HEK293 (cell line): ENCODE results near the gene LASP1NB.

Source experiments
- CTCF ChIA-PET: fragments of 350-600 bp; formaldehyde crosslinking; extraction: SDS; loops from one replicate; lab custom pipeline; 2021; ENCODE audit warnings: antibody characterized with exemption; lab: Yijun Ruan, JAX
- POLR2A ChIA-PET: fragments of 300-600 bp; formaldehyde crosslinking; extraction: SDS; loops from one replicate; lab custom pipeline; 2020; ENCODE audit warnings: antibody characterized with exemption, inconsistent platforms; lab: Yijun Ruan, JAX
- H3K27ac ChIP-seq: fragments of 200-500 bp; sonication (Bioruptor generic); 2 replicates; pipeline ENCODE4 v1.5.1; 2014; ENCODE audit warnings: low read depth, low read length, control low read depth, inconsistent platforms; ENCODE audit errors: extremely low read depth
- H3K36me3 ChIP-seq, 2 experiments: fragments of 200-500 bp in 1 of 2; sonication (Bioruptor generic) in 1 of 2; 1 replicate in 1 of 2; 2 replicates in 1 of 2; pipeline ENCODE4 v1.5.1; 2014 to 2017; ENCODE audit warnings: inconsistent platforms in 2 of 2, low read length in 2 of 2; ENCODE audit not compliant: control insufficient read depth in 2 of 2, insufficient read depth in 1 of 2
- H3K4me1 ChIP-seq: fragments of 200-500 bp; sonication (Bioruptor generic); 2 replicates; pipeline ENCODE4 v1.5.1; 2014; ENCODE audit warnings: mild to moderate bottlenecking, low read length, inconsistent platforms; ENCODE audit not compliant: control insufficient read depth, insufficient read depth
- H3K4me3 ChIP-seq: 2 replicates; pipeline ENCODE4 v1.5.1; 2011; ENCODE audit warnings: low read depth, mild to moderate bottlenecking, control low read depth, low read length, moderate library complexity
- H3K9me3 ChIP-seq: fragments of 200-500 bp; sonication (Bioruptor generic); 2 replicates; pipeline ENCODE4 v1.5.1; 2014; ENCODE audit warnings: low read depth, low read length, inconsistent platforms; ENCODE audit not compliant: control insufficient read depth, insufficient read depth
- BCL6B ChIP-seq: fragments of 450-650 bp; formaldehyde crosslinking; IDR thresholded peaks from 2 replicates; pipeline ENCODE4 v1.5.1; 2017; ENCODE audit warnings: missing biosample characterization, missing genetic modification characterization
- GFI1B ChIP-seq: fragments of 450-650 bp; formaldehyde crosslinking; IDR thresholded peaks from 2 replicates; pipeline ENCODE4 v1.5.1; 2016; ENCODE audit warnings: missing biosample characterization, missing genetic modification characterization
- PRDM6 ChIP-seq: fragments of 450-650 bp; formaldehyde crosslinking; IDR thresholded peaks from 2 replicates; pipeline ENCODE4 v1.5.1; 2017; ENCODE audit warnings: missing biosample characterization, missing genetic modification characterization
- REPIN1 ChIP-seq: fragments of 450-650 bp; formaldehyde crosslinking; IDR thresholded peaks from 2 replicates; pipeline ENCODE4 v1.5.1; 2017; ENCODE audit warnings: missing biosample characterization, missing genetic modification characterization, low read depth
- WT1 ChIP-seq: fragments of 450-650 bp; formaldehyde crosslinking; IDR thresholded peaks from 2 replicates; pipeline ENCODE4 v1.5.1; 2016; ENCODE audit warnings: missing biosample characterization, missing genetic modification characterization
- ZFP41 ChIP-seq: fragments of 450-650 bp; formaldehyde crosslinking; IDR thresholded peaks from 2 replicates; pipeline ENCODE4 v1.5.1; 2016; ENCODE audit warnings: missing biosample characterization, missing genetic modification characterization, borderline replicate concordance
- ZNF133 ChIP-seq: fragments of 450-650 bp; formaldehyde crosslinking; IDR thresholded peaks from 2 replicates; pipeline ENCODE4 v1.5.1; 2016; ENCODE audit warnings: missing biosample characterization, missing genetic modification characterization
- ZNF16 ChIP-seq: fragments of 450-650 bp; formaldehyde crosslinking; IDR thresholded peaks from 2 replicates; pipeline ENCODE4 v1.5.1; 2016; ENCODE audit warnings: low read depth, missing biosample characterization, missing genetic modification characterization
- ZNF341 ChIP-seq: fragments of 450-650 bp; formaldehyde crosslinking; IDR thresholded peaks from 2 replicates; pipeline ENCODE4; 2016; ENCODE audit warnings: low read depth, missing biosample characterization, missing genetic modification characterization
- ZNF354C ChIP-seq: fragments of 450-650 bp; formaldehyde crosslinking; IDR thresholded peaks from 2 replicates; pipeline ENCODE4 v1.5.1; 2016; ENCODE audit warnings: missing biosample characterization, missing genetic modification characterization, low read depth, borderline replicate concordance
- ZNF404 ChIP-seq: fragments of 450-650 bp; formaldehyde crosslinking; IDR thresholded peaks from 2 replicates; pipeline ENCODE4 v1.5.1; 2017; ENCODE audit warnings: missing biosample characterization, missing genetic modification characterization
- ZNF449 ChIP-seq: fragments of 450-650 bp; formaldehyde crosslinking; IDR thresholded peaks from 2 replicates; pipeline ENCODE4 v1.5.1; 2017; ENCODE audit warnings: missing biosample characterization, mild to moderate bottlenecking, missing genetic modification characterization, moderate library complexity
- ZNF529 ChIP-seq: fragments of 450-650 bp; formaldehyde crosslinking; IDR thresholded peaks from 2 replicates; pipeline ENCODE4 v1.5.1; 2017; ENCODE audit warnings: missing genetic modification characterization, missing biosample characterization; ENCODE audit not compliant: insufficient replicate concordance
- ZNF530 ChIP-seq: fragments of 450-650 bp; formaldehyde crosslinking; IDR thresholded peaks from 2 replicates; pipeline ENCODE4 v1.5.1; 2016; ENCODE audit warnings: low read depth, missing biosample characterization, missing genetic modification characterization
- ZNF548 ChIP-seq: fragments of 450-650 bp; formaldehyde crosslinking; IDR thresholded peaks from 2 replicates; pipeline ENCODE4 v1.5.1; 2016; ENCODE audit warnings: missing biosample characterization, missing genetic modification characterization
- ZNF639 ChIP-seq: fragments of 450-650 bp; formaldehyde crosslinking; IDR thresholded peaks from 2 replicates; pipeline ENCODE4 v1.5.1; 2016; ENCODE audit warnings: missing biosample characterization, missing genetic modification characterization
- ZNF654 ChIP-seq: fragments of 450-650 bp; formaldehyde crosslinking; IDR thresholded peaks from 2 replicates; pipeline ENCODE4 v1.5.1; 2016; ENCODE audit warnings: low read depth, missing biosample characterization, missing genetic modification characterization
- ZNF658 ChIP-seq: fragments of 450-650 bp; formaldehyde crosslinking; IDR thresholded peaks from 2 replicates; pipeline ENCODE4; 2016; ENCODE audit warnings: missing biosample characterization, missing genetic modification characterization
- ZSCAN18 ChIP-seq: fragments of 450-650 bp; formaldehyde crosslinking; IDR thresholded peaks from 2 replicates; pipeline ENCODE4 v1.5.1; 2016; ENCODE audit warnings: missing biosample characterization, missing genetic modification characterization
- TF ChIP-seq, protein P1 (sequence below): fragments of 450-650 bp; formaldehyde crosslinking; IDR thresholded peaks from 2 replicates; pipeline ENCODE4; 2016; ENCODE audit warnings: missing biosample characterization, missing genetic modification characterization
- TF ChIP-seq, protein P2 (sequence below): fragments of 450-650 bp; formaldehyde crosslinking; IDR thresholded peaks from 2 replicates; pipeline ENCODE4 v1.5.1; 2016; ENCODE audit warnings: missing biosample characterization, missing genetic modification characterization
- TF ChIP-seq, protein P3 (sequence below): fragments of 450-650 bp; IDR thresholded peaks from 2 replicates; pipeline ENCODE4 v1.5.1; 2018; ENCODE audit warnings: missing biosample characterization, missing genetic modification characterization

Gene LASP1NB

DNA sequence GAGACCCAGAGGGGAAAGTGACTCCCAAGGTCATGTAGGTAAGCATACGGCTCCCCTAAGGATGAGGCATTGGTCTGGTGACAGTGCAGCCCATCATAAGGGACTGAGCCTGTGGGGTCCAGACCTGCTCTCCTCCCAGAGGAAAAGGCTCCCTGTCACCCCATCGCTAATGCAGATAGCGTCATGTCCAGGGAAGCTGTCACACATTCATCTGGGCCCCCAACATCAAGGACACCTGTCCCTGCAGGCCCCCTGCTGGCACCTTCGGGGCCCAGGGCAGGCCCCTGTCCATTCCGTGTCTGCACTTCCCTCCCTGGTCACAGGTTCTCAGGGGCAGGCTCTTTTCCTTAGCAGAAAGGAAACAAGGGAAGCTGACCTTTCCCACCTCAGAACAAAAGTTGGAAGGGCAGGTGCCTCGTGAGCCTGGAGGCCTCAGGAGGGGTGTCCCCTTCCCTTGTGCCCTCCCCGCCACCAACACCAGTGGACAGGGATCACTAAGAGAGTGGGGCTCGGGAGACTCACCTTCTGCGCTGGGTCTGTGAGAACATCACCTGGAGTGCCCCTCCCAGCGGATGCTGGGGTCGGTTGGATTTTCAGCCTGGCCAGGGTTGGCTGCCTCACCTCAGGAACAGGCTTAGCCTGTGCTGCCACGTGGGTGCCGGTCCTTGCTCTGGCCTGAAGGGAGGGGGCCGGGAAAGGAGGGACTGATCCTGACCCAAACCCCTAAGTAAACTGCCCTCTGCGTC is 17.3 kb upstream of the LASP1NB start:
- Histone ChIP-seq H3K36me3 (peaks cover 0 to 20% of the 10 kb centered on the region in 2 experiments; a peak in 2 of 3 replicates), H3K9me3 (no peaks in the 10 kb centered on the region), H3K4me3 (no peak overlapping the region), H3K27ac (no peak overlapping the region), H3K4me1 (no peaks in the 10 kb centered on the region)
- TF ChIP-seq, protein P1, sequence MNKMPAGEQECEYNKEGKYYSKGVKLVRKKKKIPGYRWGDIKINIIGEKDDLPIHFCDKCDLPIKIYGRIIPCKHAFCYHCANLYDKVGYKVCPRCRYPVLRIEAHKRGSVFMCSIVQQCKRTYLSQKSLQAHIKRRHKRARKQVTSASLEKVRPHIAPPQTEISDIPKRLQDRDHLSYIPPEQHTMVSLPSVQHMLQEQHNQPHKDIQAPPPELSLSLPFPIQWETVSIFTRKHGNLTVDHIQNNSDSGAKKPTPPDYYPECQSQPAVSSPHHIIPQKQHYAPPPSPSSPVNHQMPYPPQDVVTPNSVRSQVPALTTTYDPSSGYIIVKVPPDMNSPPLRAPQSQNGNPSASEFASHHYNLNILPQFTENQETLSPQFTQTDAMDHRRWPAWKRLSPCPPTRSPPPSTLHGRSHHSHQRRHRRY, result no peak
- TF ChIP-seq, protein P2, sequence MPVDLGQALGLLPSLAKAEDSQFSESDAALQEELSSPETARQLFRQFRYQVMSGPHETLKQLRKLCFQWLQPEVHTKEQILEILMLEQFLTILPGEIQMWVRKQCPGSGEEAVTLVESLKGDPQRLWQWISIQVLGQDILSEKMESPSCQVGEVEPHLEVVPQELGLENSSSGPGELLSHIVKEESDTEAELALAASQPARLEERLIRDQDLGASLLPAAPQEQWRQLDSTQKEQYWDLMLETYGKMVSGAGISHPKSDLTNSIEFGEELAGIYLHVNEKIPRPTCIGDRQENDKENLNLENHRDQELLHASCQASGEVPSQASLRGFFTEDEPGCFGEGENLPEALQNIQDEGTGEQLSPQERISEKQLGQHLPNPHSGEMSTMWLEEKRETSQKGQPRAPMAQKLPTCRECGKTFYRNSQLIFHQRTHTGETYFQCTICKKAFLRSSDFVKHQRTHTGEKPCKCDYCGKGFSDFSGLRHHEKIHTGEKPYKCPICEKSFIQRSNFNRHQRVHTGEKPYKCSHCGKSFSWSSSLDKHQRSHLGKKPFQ, result no peak
- TF ChIP-seq REPIN1 (no peak), ZNF449 (tag by site-specific recombination) (no peak), ZNF404 (tag by site-specific recombination) (no peak), ZNF548 (no peak), ZNF654 (tag by site-specific recombination) (no peak), ZNF639 (tag by site-specific recombination) (no peak), WT1 (tag by site-specific recombination) (no peak), GFI1B (tag by site-specific recombination) (no peak), ZNF530 (tag by site-specific recombination) (no peak), ZNF133 (tag by site-specific recombination) (no peak), BCL6B (tag by site-specific recombination) (no peak), ZFP41 (tag by site-specific recombination) (no peak)
- CTCF ChIA-PET, result interaction anchor here (0.6 to 0.9 kb wide), 3 partner anchors 14 to 31 kb away, joined by 3 to 4 read pairs (median 3); no protein-coding TSS in a partner anchor
- POLR2A ChIA-PET, result interaction anchor here (0.7 kb wide), 1 partner anchor 38 kb away, joined by 3 read pairs; the partner anchor contains the start of gene LASP1

DNA sequence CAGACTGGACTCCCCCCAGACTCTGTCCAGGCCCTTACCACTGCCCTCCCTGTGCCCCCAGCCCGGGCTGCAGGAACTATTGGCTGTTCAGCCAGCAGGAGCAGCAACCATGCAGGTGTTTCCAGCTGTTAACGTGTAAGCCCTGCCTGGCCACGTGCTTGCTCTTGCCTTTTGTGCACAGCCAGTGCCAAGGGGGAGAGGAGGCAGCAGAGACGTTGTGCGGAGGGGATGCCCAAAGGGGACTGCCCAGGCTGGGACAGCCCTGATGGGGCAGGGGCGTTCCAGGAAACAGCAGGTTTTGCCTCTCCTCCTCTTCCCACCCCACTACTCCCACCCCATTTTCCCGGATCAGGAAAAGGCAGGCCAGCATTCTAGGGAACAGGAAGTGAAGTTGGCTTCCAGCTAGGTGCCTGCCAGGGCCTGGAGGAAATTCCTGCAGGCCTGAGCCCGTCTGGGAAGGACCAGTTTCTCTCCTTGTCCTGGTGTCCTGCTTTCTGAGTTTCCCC is 16.7 kb upstream of the LASP1NB start:
- Histone ChIP-seq H3K27ac (no peak overlapping the region), H3K36me3 (peaks cover 0 to 19% of the 10 kb centered on the region in 2 experiments; a peak in 2 of 3 replicates), H3K4me3 (no peak overlapping the region), H3K4me1 (no peaks in the 10 kb centered on the region), H3K9me3 (no peaks in the 10 kb centered on the region)
- ChIA-PET POLR2A (interaction anchor here (0.7 kb wide), 1 partner anchor 39 kb away, joined by 3 read pairs; the partner anchor contains the start of gene LASP1), CTCF (no interaction called here)
- TF ChIP-seq ZNF529 (no peak), ZNF354C (tag by site-specific recombination) (no peak), ZSCAN18 (no peak), ZNF16 (tag by site-specific recombination) (no peak), ZNF658 (tag by site-specific recombination) (no peak), PRDM6 (tag by site-specific recombination) (no peak), ZNF341 (tag by site-specific recombination) (0 out of 2 replicates have a peak, but pooled peaks have one; percentile 12)
- TF ChIP-seq, protein P3, sequence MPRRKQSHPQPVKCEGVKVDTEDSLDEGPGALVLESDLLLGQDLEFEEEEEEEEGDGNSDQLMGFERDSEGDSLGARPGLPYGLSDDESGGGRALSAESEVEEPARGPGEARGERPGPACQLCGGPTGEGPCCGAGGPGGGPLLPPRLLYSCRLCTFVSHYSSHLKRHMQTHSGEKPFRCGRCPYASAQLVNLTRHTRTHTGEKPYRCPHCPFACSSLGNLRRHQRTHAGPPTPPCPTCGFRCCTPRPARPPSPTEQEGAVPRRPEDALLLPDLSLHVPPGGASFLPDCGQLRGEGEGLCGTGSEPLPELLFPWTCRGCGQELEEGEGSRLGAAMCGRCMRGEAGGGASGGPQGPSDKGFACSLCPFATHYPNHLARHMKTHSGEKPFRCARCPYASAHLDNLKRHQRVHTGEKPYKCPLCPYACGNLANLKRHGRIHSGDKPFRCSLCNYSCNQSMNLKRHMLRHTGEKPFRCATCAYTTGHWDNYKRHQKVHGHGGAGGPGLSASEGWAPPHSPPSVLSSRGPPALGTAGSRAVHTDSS (tag by site-specific recombination), result no peak
